CD4-positive, alpha-beta T cell treated with Interleukin-21 for 1 hour (primary cell): Measurements from ENCODE around the gene SLC15A3.

Experiments used
- DNase-seq: peaks from one replicate; pipeline ENCODE4 v3.0.0-alpha.2; 2020

The SLC15A3 gene

GRCh38 chr11:60944490-60945294 is 7.3 kb downstream of the SLC15A3 start:
- DNase-seq: no peak

DNA sequence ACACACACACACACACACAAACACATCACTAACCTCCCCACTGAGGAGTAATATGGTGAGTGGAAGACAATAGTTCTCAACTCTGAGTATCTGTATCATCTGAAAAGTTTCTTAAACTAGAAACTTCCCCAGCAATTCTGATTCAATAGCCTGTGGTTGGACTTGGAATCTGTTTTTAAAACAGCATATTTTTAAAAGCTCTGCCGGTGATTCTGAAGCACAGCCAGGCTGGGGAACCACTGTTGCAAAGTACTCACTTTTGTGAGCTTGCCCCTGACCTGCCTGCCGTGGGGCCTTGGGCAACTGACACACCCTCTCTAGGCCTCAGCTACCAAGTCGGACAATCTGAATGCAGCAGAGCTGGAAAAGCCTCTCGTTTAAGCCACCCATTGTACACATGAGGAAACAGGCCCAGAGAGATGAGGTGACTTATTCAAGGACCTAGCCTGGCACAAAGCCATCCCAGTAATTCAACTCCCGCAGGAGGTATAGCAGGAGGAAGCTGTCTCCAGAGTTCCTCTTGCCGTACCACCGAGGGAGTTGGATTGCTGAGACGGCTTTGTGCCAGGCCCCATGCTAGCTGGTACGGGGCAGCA is 8.9 kb downstream of the SLC15A3 start:
- DNase-seq: no peak

DNA sequence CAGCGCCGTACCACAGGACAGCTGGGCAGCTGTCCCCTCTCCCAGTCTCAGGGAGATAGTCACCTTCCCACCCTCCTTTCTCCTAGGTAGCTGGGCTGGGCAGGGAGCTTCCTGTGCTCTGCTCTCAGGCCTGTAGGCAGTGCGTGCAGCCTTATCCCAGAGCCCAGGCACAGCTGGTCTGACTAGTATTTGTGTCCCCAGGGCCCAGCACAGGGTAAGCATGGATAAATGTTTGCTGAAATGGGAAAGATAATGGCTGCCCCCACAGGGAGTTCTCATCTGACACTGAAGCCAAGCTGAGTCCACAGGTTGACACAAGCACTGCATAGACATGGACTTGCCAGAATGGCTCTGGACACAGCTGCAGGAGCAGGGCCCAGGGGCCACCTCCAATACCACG is 9.8 kb downstream of the SLC15A3 start:
- DNase-seq: no peak

DNA sequence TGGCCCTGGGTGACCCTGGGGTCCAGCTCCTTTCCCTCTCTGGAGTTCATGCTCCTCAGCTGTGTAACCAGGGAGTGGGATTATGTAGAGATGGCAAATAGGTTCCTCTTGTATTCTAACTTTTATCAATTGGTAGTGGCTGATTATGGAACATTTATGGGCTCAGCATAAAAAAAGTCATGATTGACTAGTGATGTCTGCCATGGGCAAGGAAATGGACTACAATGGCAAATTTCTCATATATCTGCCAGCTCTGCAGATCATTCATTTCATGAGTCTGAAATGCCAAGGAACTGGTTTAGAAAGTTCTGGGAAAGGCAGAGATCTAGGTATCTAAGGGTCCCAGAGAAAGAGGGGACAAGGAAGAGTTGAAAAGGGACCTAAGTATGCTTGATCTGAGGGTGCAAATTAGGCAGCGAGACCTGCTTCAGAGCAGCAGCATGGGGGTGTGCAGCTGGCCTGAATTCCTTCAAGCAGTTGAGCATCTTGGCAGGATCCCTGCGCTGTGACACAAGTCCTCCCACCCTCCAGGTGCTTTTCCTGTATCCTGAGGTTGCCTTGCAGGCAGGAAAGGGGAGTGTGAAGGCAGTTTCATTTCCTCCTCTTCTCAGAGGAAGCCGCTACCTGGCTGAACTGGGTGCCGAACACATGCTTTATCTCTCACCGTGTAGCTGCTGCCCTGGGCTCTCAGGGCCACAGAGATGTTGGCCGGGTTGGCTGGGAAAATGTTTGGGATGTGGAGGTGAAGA is 10.4 kb downstream of the SLC15A3 start:
- DNase-seq: no peak

GRCh38 chr11:60939855-60940254 is 12.1 kb downstream of the SLC15A3 start:
- DNase-seq: no peak

- DNase-seq: no peak
These were observed 12.7 kb downstream of the SLC15A3 start for GRCh38 chr11:60939301-60939700.

DNA sequence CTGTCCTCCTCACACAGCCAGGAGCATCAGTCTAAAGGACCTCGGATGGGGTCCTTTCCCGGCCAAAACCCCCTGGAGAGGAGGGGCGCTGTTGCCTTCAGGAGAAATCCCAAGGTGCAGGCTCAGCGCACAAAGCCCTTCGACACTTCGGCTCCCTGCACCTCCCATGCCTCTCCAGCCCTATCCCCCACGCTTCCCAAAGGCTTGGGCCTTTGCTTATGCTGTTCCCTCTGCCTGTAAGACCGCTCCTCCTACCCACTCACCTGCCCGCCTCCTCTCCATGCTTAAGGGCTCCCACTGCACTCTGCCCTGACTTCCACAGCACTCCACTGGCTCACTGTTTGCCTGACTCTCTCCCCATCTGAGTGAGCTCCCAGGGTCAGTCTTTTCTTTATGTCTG is 13.5 kb downstream of the SLC15A3 start:
- DNase-seq: no peak

- no peak for DNase-seq
These were observed 14.2 kb downstream of the SLC15A3 start for GRCh38 chr11:60937811-60938210.

DNA sequence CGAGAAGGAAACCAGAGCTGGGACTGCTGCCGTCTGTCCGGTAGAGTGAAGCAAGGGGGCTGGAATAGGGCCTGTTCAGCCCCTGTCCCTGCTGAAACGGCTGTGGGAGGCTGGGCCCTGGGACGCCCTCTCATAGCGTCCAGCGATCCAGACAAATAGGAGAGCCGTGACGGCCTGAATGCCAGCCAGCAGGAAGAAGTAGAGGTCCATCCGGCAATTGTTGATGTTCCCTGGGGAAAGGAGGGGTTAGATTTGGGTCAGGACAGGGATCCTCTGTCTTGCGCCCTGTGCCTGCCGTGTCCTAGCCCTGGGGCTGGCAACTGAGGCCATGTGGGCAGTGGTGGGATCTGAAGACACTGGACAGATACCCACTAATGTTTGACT is 14.8 kb downstream of the SLC15A3 start:
- DNase-seq: no peak

GRCh38 chr11:60936467-60937143 is 15.4 kb downstream of the SLC15A3 start:
- no peak for DNase-seq

DNA sequence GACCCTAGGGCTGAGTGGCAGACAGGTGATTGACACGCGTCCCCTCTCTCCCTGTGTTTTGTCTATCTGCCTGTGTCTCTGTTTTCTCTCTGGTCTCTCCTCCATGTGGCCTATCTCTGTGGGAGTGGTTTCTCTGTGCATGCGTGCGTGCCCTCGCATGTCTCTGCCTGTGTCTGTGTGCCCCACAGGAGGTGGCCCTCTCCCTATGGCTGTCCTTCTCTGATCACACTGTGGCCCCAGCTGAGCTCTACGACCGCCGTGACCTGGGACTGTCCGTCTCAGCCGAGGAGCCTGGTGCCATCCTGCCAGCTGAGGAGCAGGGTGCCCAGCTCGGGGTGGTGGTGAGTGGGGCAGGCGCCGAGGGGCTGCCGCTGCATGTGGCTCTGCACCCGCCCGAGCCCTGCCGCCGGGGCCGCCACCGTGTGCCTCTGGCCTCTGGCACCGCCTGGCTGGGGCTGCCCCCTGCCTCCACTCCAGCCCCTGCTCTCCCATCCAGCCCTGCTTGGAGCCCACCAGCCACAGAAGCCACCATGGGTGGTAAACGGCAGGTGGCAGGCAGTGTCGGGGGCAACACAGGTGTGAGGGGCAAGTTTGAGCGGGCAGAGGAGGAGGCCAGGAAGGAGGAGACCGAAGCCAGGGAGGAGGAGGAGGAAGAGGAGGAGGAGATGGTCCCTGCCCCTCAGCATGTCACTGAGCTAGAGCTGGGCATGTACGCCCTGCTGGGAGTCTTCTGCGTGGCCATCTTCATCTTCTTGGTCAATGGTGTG is 16.1 kb downstream of the SLC15A3 start:
- DNase-seq: no peak

DNA sequence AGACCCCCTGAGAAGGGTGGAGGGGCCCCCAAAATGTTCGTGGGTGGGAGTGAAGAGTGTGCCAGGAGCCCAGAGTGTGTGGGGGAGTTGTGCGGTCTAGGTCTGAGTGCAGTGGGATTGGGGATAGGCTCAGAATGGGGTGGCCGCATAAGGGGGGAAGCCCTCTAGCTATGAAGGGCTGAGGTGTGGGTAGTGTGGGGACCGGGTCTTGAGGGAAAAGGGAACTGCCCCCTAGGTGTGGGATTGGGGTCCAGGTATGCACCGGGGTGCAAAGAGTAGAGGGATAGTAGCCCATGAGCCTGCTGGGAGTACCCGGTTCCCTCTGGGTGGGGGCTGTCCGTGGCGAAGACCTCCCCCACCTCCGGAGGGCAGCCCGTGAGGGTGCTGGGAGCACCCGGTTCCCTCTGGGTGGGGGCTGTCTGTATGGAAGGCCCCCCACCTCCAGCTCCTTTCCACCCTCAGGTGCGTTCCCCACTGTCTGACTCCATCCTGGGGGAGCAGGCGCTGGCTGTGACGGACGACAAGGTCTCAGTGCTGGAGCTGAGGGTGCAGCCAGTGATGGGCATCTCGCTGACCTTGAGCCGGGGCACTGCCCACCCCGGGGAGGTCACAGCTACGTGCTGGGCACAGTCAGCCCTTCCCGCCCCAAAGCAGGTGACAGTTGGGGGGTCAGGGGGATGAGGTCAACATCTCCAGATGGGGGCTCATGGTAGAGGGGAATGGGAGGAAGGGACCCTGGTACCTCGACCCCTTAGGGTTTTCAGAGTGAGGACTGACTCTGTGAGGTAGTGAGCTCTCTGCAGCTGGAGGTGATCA is 17.0 kb downstream of the SLC15A3 start:
- no peak for DNase-seq

GRCh38 chr11:60934124-60934789 is 17.7 kb downstream of the SLC15A3 start:
- no peak for DNase-seq

- no peak for DNase-seq
These were observed 18.4 kb downstream of the SLC15A3 start for GRCh38 chr11:60933416-60934123.

DNA sequence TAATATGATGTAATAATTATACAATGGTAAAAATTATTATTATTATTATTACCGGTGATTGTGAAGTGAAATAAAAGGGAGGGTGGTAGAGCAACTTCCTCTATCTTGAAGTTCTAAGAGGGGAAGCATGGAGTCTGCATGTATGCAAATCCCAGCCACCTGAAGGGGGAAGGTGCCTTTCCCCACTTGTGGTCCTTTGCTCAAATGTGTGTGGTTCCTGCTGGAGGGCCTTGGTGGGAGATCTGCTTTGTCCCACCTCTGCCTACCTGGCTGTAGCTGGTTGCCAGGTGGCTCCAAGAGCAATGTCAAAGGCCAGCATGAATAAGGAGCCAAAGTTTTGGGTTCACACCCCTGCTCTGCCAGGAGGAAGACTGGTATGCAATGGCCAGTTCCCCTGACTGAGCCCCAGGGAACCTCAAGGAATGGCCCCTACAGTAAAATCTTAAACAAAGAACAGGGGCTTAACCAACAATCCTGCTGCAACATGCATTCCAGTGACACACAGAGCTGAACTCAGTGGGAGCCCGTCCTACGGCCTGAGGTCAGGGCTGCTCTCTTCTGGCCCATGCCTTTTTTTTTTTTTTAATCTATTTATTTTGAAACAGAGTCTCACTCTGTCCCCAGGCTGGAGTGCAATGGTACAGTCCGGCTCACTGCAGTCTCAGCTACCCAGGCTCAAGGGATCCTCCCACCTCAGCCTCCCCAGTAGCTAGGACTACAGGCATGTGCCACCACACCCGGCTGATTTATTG is 19.2 kb downstream of the SLC15A3 start:
- no peak for DNase-seq

GRCh38 chr11:60931917-60932316 is 20.1 kb downstream of the SLC15A3 start:
- DNase-seq: no peak

- DNase-seq: no peak
These were observed 21.6 kb downstream of the SLC15A3 start for GRCh38 chr11:60930394-60930793.

DNA sequence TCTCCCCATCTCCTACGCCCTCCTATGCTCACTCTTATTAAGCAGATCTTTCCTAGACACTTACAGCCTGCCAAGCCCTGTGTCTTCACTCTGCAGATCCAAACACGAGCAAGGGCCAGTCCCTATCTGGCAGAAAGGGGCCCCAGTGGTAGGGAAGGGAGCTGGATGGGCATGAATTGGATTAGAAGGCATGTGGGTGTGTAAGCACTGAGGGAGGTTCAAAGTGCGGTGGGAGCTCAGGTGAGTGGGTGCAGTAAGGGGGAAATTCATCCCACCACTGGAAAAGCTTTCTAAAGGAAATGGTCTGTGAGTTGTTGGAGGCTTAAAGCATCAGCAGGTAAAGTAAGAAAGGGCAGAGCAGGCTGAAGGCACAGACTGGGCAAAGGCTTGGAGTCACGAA is 22.2 kb downstream of the SLC15A3 start:
- no peak for DNase-seq

DNA sequence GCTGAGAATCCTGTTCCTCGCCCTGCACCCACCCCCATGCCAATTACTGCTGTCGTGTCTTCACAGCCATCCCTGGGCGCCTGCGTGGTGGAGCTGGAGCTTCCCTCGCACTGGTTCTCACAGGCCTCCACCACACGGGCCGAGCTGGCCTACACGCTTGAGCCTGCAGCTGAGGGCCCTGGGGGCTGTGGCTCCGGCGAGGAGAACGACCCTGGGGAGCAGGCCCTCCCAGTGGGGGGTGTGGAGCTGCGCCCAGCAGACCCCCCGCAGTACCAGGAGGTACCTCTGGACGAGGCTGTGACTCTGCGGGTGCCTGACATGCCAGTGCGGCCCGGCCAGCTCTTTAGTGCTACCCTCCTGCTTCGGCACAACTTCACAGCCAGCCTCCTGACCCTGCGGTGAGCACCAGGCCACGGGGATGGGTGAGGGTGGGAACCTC is 23.4 kb downstream of the SLC15A3 start:
- DNase-seq: no peak

DNA sequence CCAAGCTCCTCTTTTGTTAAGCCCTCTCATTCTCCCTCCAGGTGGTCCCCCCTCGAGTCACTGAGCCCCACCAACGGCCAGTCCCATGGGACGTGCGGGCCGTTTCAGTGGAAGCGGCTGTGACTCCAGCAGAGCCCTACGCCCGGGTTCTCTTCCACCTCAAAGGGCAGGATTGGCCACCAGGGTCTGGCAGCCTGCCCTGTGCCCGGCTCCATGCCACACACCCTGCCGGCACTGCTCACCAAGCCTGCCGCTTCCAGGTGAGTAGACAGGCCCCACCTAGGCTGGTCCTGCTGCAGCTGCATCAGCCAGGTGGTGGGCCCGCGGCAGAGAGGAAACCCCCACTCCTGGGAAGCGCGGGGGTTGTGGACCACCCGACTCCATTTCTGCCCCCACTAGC is 24.4 kb downstream of the SLC15A3 start:
- no peak for DNase-seq
